Measurements from ENCODE around the gene NLN.
A peak's percentile ranks its signal among the peaks of the same experiment; 100 is the strongest.
"Not testable (repeated sequence)": the region's sequence is repeated elsewhere in the genome, so short reads cannot be mapped to it uniquely, and the experiment has no call there.

The NLN gene

GRCh38 chr5:65721720-65722574 is at the start of gene NLN, which contains the start of gene SGTB:
NLN (plus strand) TSS chr5:65722205; CDS start chr5:65722374, 169 bp downstream.
SGTB (minus strand) TSS chr5:65722109; CDS start chr5:65720807, 1,302 bp downstream.
- peak; percentile 94 for DNase-seq (ENCODE audit: low read depth, low spot score)

DNA sequence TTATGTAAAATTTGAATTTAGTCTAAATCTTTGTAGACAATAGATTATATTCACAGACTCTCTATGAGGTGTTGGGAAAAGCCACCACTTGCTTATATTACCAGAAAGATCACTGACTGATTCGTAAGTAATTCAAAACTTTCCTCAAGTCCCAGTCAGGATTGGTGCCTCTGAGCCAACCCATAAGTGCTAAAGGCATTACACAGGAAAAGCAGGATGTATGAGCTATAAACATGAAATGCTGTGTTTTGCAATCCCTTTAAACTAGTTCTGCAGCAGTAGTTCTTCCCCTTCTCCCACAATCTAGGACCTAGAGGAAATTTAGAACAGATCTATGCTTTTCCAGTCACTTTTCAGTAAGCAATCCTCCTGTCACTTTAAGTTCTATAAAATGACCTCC is 49.2 kb upstream of the NLN start:
- no peak for DNase-seq (ENCODE audit: low read depth, low spot score)

GRCh38 chr5:65674749-65675148 is 47.3 kb upstream of the NLN start:
- DNase-seq (ENCODE audit: low read depth, low spot score) = peak; percentile 16

DNA sequence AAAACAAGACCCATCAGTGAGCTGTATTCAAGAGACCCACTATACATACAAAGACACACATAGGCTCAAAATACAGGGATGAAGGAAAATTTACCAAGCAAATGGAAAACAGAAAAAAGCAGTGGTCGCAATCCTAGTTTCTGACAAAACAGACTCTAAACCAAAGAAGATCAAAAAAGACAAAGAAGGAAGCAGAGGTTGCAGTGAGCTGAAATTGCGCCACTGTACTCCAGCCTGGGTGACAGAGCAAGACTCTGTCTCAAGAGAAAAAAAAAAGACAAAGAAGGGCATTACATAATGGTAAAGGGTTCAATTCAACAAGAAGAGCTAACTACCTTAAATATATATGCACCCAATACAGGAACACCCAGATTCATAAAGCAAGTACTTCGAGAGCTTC is 45.9 kb upstream of the NLN start:
- not testable (repeated sequence) for DNase-seq (ENCODE audit: low read depth, low spot score)

DNA sequence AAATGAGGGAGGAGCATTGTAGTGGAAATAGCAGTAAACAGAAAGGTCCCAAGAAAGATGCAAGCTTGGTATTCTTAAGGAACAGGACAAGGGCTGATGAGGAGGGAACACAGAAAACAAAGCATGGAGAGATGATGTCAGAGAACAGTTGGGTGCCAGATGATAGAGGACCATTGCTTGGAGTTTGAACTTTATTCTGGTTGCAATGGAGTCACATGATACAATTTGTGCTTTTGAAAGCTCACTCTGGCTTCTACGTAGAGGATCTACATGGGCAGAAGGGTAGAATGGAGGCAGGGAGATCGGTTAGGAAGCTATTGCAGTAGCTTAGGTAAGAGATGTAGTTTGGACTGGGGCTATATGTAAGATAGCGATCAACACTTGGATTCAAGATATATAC is 39.9 kb upstream of the NLN start:
- no peak for DNase-seq (ENCODE audit: low read depth, low spot score)

GRCh38 chr5:65693121-65693520 is 28.9 kb upstream of the NLN start:
- DNase-seq (ENCODE audit: low read depth, low spot score) = no peak

- DNase-seq (ENCODE audit: low read depth, low spot score) = peak; percentile 4
These were observed 26.7 kb upstream of the NLN start for GRCh38 chr5:65695162-65695755.

DNA sequence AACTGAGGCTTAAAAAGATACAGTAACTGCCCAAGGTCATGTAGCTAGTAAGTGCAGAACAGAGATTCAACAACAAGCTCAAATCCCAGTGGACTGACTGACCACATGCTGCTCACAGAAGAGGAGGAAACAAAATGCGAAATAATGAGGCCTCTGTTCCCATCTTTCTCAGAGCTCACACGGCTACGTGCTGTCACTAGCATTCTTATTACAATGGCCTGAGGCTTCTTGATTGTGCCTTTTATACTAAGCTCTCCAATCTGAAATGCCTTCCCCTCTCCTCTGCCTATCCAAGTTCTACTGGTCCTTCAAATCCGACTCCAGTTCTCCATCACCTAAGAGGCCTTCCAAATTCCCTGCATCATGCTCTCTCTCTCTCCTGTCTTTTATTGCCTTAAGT is 26.1 kb upstream of the NLN start:
- DNase-seq (ENCODE audit: low read depth, low spot score) = no peak

DNA sequence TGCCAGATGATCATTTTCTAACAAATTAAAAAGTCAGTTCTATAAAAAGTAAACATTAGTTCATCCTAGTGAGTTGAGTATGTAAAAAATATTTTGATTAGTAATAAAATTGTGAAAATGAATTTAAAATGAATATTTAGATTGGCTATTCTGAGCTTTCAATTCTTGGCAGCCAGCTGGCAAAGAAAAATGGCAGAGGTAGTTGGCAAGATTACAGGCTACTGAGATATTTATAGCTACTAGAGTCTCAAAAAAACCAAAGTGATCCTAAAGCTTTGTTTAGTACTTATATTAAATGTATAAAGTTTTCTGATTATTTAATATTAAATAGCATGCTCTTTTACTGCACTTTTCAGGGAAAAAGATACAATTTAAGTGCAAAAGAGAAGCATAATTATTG is 25.1 kb upstream of the NLN start:
- DNase-seq (ENCODE audit: low read depth, low spot score) = no peak

- no peak for DNase-seq (ENCODE audit: low read depth, low spot score)
These were observed 22.7 kb upstream of the NLN start for GRCh38 chr5:65699338-65699737.

DNA sequence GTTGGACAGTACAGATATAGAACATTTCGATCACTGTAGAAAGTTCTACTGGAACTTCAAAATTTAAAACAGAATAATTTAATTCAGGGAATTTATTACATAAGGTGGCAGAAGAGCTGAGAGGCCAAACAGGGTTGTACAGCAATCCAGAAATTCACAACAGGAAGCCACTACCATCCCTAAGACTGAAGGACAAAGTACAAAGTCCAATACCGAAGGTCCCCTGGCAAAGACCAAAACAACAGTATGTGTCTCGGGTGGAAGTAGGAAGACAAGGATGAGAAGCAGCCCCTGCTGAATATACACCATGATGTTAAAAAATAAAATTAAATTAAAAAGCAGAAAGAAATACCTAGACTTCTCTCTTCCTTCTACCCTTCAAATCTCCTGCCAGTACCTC is 20.0 kb upstream of the NLN start:
- DNase-seq (ENCODE audit: low read depth, low spot score) = no peak

- DNase-seq (ENCODE audit: low read depth, low spot score) = no peak
These were observed 17.3 kb upstream of the NLN start for GRCh38 chr5:65704621-65705239.

DNA sequence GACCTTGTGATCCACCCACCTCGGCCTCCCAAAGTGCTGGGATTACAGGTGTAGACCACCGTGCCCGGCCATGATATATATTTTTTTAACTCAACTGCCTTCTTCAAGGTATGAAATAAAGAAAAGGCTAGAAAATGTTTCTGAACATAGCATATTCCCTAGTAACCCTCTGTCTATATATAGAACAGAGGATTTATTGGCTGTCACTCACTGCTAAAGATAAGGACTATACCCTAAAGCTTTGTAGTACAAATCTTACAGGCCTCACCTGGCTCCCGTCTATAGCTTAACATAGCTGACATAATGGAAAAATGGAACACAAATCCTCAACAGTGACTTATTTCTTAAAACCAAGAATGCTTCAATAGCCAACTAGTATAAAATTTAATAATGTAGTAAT is 14.3 kb upstream of the NLN start:
- DNase-seq (ENCODE audit: low read depth, low spot score) = no peak

DNA sequence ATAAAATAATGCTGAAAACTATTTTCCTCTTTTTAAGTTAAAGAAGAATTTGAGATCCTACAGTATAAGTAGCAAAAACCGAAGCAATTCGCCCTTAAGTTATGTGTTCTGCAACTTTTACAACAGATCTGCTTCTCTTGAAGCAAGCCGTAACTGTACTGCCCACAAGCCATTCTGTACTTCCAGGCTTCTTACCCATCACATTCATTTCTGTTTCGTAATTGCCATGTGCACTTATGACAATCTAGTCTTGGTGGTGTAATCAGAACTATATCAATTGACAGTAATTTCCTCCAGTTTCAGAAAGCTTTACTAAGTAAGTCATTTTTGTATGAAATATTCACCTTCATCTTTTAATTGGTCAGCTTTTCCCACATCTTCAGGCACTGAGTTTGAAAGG is 13.9 kb upstream of the NLN start:
- DNase-seq (ENCODE audit: low read depth, low spot score) = no peak

GRCh38 chr5:65718576-65719310 is 3.3 kb upstream of the NLN start:
- DNase-seq (ENCODE audit: low read depth, low spot score) = no peak

DNA sequence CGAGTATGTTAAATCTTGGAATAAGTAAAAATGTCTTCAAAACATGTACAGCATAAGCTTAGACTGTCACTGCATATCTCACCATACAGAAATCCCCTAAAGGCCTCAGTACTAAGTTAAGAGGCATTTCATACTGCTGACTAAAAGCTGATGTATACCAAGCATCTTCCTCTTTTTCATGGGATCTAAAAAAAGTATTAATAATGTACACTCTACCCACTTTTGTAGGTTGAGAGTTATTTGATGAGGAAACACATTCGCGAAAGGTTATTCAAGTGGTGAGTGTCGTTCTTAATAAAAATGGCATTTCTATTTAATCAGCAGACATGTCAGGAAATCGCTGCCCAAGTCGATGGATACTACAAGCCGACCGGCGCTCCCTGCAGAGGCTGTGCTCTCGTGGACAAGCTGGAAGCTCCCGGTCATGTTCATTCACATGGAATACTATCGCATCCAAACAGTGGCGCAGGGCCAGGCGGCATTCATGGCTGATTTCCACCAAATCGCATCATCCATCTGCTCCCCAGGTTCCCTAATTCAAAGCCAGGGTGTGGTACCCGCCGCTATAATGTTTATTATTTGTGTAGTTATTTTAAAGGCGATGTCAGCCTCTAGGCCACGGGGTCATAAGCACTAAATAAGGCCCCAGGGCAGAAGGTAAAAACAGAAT is 820 bp upstream of the NLN start:
- peak; percentile 81 for DNase-seq (ENCODE audit: low read depth, low spot score)

DNA sequence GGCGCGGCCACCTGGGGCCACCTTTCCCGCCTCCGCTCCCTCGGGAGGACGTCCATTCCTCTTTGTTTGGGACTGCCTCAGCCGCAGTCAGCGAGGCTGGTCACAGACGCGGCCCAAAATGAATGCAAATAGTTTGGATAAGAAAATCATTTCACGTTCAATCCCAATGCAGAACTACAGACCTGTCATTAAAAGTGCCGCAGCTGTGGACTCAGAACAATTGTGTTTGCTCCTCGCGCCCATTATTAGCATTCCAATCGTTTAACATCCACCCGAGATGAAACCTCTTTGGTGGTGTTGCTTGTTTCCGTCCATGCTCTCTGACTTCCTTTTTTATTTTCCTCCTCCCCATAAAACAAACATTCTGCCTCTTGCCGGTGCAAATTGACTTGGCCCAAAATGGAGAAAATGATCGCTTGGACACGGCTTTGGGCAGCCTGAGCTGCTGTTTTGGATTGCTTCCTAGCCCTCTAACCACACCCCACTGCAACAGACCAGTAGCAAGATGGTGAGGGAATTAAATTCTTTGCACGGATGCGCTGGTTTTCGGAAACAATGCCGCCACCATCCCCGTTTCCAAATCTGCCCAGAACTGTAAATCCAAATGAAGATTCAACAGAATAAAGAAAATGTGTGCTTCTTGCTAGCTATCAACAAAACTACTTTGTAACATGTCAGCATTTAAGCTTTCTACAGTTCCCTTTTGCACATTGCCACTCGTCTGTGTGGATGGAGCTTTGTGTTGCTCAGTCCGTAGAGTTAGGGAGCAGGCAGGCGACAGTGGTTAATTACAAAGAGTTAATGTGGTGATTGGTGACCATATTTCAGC is 784 bp downstream of the NLN start:
- peak; percentile 84 for DNase-seq (ENCODE audit: low read depth, low spot score)

DNA sequence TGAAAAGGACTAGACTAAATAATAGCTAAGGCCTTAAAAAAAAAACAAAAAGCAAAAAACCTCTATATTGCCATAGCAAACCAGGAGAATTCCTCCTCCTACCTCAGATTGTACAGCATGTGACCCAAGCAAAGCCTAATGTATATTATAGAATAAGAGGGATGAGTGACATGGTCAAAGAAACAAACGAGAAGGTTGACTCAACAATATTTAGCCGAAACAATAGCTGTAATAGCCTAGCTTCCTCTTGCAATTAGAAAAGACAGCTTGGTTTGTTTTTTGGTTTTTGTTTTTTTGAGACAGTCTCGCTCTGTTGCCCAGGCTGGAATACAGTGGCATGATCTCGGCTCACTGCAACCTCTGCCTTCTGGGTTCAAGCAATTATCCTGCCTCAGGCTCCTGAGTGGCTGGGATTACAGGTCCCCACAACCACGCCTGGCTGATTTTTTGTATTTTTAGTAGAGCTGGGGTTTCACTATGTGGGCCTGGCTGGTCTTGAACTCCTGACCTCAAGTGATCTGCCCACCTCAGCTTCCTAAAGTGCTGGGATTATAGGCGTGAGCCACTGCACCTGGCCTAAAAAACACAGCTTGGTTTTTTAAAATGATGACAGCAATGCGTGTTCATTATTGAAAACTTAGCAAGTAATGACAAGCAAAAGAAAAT is 5.6 kb downstream of the NLN start:
- no peak for DNase-seq (ENCODE audit: low read depth, low spot score)

DNA sequence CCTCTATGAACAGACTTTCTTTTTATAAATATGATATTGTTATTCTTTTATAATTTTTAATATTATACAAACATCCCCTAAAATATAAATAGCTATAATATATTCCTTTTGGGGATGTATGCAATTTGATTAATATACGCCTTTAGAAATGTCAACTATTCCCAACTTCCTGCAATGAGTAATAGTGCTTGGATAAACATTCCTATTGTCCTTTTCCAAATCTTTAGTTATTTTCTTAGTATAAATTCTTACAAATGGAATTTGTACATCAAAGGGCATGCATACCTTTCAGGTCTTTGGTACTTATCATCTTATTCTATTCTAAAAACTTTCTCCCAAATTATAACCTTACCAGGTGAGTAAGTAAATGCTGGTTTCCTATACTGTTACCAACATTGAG is 6.2 kb downstream of the NLN start:
- DNase-seq (ENCODE audit: low read depth, low spot score) = no peak

DNA sequence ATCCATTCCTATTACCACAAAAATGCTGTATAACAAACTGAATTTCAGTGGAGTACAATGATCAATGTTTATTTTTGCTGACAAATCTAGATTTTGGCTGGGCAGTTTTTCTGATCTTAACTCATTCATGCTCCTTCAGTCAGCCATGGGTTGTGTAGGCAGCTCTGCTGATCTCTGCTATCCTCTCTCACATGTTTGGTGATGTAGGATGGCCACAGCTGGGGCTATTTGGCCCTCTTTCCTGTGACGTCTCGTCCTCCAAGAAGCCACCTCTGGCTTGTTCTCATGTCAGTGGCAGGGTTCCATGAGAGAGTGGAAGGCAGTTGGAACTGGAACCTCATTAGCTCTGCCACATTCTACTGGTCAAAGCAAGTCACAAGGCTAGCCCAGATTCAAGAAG is 8.9 kb downstream of the NLN start:
- peak; percentile 20 for DNase-seq (ENCODE audit: low read depth, low spot score)

Data from astrocyte of the hippocampus (primary cell).